ENCODE data around the gene FAM149A.

FAM149A gene

DNA sequence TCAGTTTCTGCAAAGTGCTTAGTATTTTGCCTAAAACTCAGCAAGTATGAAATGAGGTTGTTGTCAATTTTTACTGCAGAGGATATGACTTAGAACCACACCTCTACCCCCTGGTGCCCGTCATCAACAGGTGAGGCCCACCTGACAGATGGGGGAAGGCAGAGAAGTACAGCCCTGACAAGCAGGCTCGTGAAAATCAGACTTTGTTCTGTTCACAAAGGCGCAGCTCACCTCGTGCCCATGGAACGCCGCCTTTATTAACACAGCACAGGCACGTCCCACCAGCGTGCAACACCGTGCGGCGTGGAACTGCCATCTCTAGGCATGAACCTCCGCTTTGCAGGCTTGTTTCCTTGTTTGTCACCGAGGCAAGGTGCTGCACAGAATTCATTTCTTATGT lies 100.2 kb downstream of the FAM149A start:
- DNase-seq = no peak

GRCh38 chr4:186205156-186205555 lies 100.7 kb downstream of the FAM149A start:
- no peak for DNase-seq

GRCh38 chr4:186216465-186217024 lies 112.0 kb downstream of the FAM149A start:
- peak; percentile 23 for DNase-seq

DNA sequence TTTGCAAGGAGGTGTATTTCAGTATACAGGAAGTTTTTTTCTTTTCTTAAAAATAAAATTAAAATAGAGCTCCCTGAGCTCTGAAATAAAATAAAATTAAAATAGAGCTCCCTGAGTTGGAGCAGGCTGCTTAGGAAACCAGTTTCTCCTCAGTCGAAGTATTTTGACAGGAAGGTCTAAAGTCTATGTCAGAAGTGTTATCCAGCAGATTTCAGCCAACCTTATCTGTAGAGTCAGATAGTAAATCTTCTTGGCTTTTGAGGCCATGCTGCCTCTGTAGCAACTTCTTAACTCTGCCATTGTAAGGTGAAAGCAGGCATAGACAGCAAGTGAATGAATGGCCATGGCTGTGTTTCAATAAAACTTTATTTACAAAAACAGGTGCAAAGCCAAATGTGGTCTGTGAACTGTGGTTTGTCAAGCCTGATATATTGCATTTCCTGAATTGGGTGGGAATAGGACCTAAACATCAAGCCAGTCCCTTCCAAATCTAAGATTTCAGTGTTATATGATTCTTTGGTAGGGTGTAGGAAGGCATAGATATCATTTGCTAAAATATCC lies 113.3 kb downstream of the FAM149A start:
- DNase-seq = no peak

- DNase-seq = no peak
Measured at GRCh38 chr4:186221624-186222023, 117.1 kb downstream of the FAM149A start.

Data from fibroblast of skin of right quadriceps (primary cell).